PFSK-1 (cell line): ENCODE measurements around the gene MYL7.

Experiments used
- POLR2AphosphoS5 ChIP-seq: IDR thresholded peaks from 2 replicates; pipeline ENCODE4 v1.6.1; 2012; ENCODE audit warnings: low read depth, mild to moderate bottlenecking, control low read depth, low read length, moderate library complexity
- TF ChIP-seq, protein P1 (sequence below), 2 experiments: IDR thresholded peaks; 2 replicates each; pipeline versions ENCODE4 v1.6.1 to v1.8.0; 2011 to 2012; ENCODE audit warnings: low read depth in 2 of 2, low read length in 2 of 2, control low read depth in 1 of 2, inconsistent platforms in 1 of 2, mild to moderate bottlenecking in 1 of 2, moderate library complexity in 1 of 2; ENCODE audit not compliant: insufficient read depth in 1 of 2

DNA sequence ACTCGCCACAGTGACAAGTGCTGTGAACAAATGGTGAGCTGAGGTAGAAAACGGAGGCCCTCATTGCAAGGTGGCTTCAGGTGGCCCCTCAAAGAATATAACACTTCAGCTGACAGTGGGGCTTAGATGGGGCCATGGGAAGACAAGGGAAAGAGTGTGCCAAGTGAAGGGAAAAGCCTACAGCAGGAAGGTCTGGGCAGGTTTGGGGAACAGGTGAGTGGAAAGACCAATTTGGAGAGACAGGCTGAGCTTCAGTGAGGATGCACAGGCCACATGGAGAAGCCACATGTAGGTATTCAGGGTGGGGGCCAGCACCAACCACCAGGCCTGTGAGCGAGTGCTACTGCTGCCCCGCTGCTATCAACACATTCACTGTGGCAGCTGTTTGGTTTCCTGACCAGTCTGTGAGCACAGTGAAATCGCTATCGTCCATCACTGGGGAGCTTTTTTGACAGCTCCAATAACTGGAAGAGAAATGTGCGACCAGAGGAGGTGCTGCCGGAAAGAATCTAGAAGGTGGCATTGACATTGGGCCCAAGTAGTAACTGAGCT, 21.2 kb downstream of the MYL7 start:
- TF ChIP-seq, protein P1, sequence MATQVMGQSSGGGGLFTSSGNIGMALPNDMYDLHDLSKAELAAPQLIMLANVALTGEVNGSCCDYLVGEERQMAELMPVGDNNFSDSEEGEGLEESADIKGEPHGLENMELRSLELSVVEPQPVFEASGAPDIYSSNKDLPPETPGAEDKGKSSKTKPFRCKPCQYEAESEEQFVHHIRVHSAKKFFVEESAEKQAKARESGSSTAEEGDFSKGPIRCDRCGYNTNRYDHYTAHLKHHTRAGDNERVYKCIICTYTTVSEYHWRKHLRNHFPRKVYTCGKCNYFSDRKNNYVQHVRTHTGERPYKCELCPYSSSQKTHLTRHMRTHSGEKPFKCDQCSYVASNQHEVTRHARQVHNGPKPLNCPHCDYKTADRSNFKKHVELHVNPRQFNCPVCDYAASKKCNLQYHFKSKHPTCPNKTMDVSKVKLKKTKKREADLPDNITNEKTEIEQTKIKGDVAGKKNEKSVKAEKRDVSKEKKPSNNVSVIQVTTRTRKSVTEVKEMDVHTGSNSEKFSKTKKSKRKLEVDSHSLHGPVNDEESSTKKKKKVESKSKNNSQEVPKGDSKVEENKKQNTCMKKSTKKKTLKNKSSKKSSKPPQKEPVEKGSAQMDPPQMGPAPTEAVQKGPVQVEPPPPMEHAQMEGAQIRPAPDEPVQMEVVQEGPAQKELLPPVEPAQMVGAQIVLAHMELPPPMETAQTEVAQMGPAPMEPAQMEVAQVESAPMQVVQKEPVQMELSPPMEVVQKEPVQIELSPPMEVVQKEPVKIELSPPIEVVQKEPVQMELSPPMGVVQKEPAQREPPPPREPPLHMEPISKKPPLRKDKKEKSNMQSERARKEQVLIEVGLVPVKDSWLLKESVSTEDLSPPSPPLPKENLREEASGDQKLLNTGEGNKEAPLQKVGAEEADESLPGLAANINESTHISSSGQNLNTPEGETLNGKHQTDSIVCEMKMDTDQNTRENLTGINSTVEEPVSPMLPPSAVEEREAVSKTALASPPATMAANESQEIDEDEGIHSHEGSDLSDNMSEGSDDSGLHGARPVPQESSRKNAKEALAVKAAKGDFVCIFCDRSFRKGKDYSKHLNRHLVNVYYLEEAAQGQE (IDR thresholded peaks at IDR 0.05; ENCODE audit: insufficient read depth in 1 of 2, low read depth in 2 of 2, low read length in 2 of 2): no peak
- no peak for TF ChIP-seq POLR2AphosphoS5
